GM12878 (cell line): ENCODE data around the gene TGM2. TPM values are rescaled to one million over a fixed set of nuclear protein-coding genes. Genes with fewer than 3 reads are reported as not detected.

Source experiments
- ATAC-seq: fragments of 200-7000 bp; cut with Tn5 transposase; 3 replicates; pipeline ENCODE4 v1.9.1; 2020; ENCODE audit warnings: mild to moderate bottlenecking, moderate library complexity
- BruUV-seq: library from RNA; stranded (reverse); fragments of 400-500 nt; replicated peaks from 2 replicates; lab custom pipeline; 2021; lab: Mats Ljungman, UMichigan
- CTCF ChIA-PET: fragments of 300-600 bp; sonication (Branson Sonifier 250); formaldehyde crosslinking; extraction: SDS; loops from one replicate; lab custom pipeline; 2021; ENCODE audit warnings: inconsistent platforms; lab: Yijun Ruan, JAX
- POLR2A ChIA-PET: fragments of 350-600 bp; formaldehyde crosslinking; extraction: SDS; loops from one replicate; lab custom pipeline; 2021; ENCODE audit warnings: inconsistent platforms; lab: Charles Lee
- RAD21 ChIA-PET: fragments of 300-600 bp; sonication (Branson Sonifier 250); formaldehyde crosslinking; loops from one replicate; lab custom pipeline; 2023; ENCODE audit warnings: antibody characterized with exemption; ENCODE audit not compliant: unreplicated experiment; lab: Charles Lee
- SMC1A ChIA-PET: fragments of 300-600 bp; sonication (Branson Sonifier 250); formaldehyde crosslinking; loops from one replicate; lab custom pipeline; 2023; ENCODE audit not compliant: unreplicated experiment, uncharacterized antibody; lab: Charles Lee
- DNase-seq: peaks from one replicate; pipeline ENCODE4 v3.0.0-alpha.2; 2011; ENCODE audit warnings: low read depth, low spot score
- FAIRE-seq: peaks from 3 replicates; lab custom pipeline; 2011; peaks lifted over from hg19 to GRCh38; lab: Jason Lieb, UNC
- H2AFZ ChIP-seq: 2 replicates; pipeline ENCODE4 v1.6.0; 2011; ENCODE audit warnings: low read depth, low read length, control low read depth; ENCODE audit not compliant: control insufficient read depth
- H3K27ac ChIP-seq: 2 replicates; pipeline ENCODE4 v1.5.1; 2011; ENCODE audit warnings: control low read depth; ENCODE audit not compliant: control insufficient read depth, insufficient read depth
- H3K27me3 ChIP-seq, 2 experiments: replicated peaks in 1 of 2; 2 replicates each; pipeline versions ENCODE4 v1.6.0 to v1.6.1; 2011; ENCODE audit warnings: low read length in 1 of 2; ENCODE audit not compliant: control insufficient read depth in 2 of 2, insufficient read depth in 2 of 2
- H3K36me3 ChIP-seq, 2 experiments: 2 replicates each; pipeline ENCODE4 v1.5.1; 2011; ENCODE audit warnings: low read length in 1 of 2; ENCODE audit not compliant: control insufficient read depth in 2 of 2, insufficient read depth in 2 of 2
- H3K4me1 ChIP-seq: 2 replicates; pipeline ENCODE4 v1.6.1; 2011; ENCODE audit warnings: mild to moderate bottlenecking, low read length, moderate library complexity, mixed read lengths; ENCODE audit not compliant: control insufficient read depth, insufficient read depth
- H3K4me2 ChIP-seq: 2 replicates; pipeline ENCODE4 v1.6.0; 2011; ENCODE audit warnings: control low read depth; ENCODE audit not compliant: control insufficient read depth, insufficient read depth
- H3K4me3 ChIP-seq: fragments of 200-600 bp; sonication (generic); 2 replicates; pipeline ENCODE4 v1.5.1; 2016
- H3K79me2 ChIP-seq: 2 replicates; pipeline ENCODE4 v1.6.0; 2011; ENCODE audit warnings: low read length; ENCODE audit not compliant: control insufficient read depth, insufficient read depth
- H3K9ac ChIP-seq: 2 replicates; pipeline ENCODE4 v1.8.0; 2011; ENCODE audit warnings: low read length, control low read depth, mixed read lengths; ENCODE audit not compliant: control insufficient read depth, insufficient read depth
- H3K9me3 ChIP-seq: replicated peaks from 3 replicates; pipeline ENCODE4 v1.5.1; 2011; ENCODE audit warnings: mild to moderate bottlenecking, low read length; ENCODE audit not compliant: control insufficient read depth, insufficient read depth
- H4K20me1 ChIP-seq: 2 replicates; pipeline ENCODE4 v1.6.0; 2011; ENCODE audit not compliant: control insufficient read depth, insufficient read depth
- FOXK2 ChIP-seq: fragments of 450-650 bp; IDR thresholded peaks from 2 replicates; pipeline ENCODE4 v1.6.1; 2017; ENCODE audit warnings: mild to moderate bottlenecking, moderate library complexity
- MXI1 ChIP-seq: fragments of 150-350 bp; IDR thresholded peaks from 2 replicates; pipeline ENCODE4 v1.6.1; 2011; ENCODE audit warnings: low read depth, mild to moderate bottlenecking, inconsistent platforms, low read length, improper control_type of control experiment
- NRF1 ChIP-seq: conservative IDR thresholded peaks from 2 replicates; pipeline ENCODE4 v1.6.1; 2011; ENCODE audit warnings: mild to moderate bottlenecking, low read depth, low read length, improper control_type of control experiment
- PAX5 ChIP-seq: IDR thresholded peaks from 2 replicates; pipeline ENCODE4 v1.6.1; 2011; ENCODE audit warnings: low read depth, low read length, borderline replicate concordance
- RELA ChIP-seq: fragments of 450-650 bp; IDR thresholded peaks from 2 replicates; pipeline ENCODE4 v1.8.0; 2014; ENCODE audit warnings: borderline replicate concordance; ENCODE audit not compliant: partially characterized antibody
- TAF1 ChIP-seq: IDR thresholded peaks from 2 replicates; pipeline ENCODE4 v1.6.1; 2011; ENCODE audit warnings: mild to moderate bottlenecking, low read depth, low read length, borderline replicate concordance
- TCF3 ChIP-seq: IDR thresholded peaks from 2 replicates; pipeline ENCODE4 v1.6.1; 2012; ENCODE audit warnings: low read depth, mild to moderate bottlenecking, low read length, borderline replicate concordance; ENCODE audit not compliant: insufficient read depth
- ZNF274 ChIP-seq: IDR thresholded peaks from one replicate; pipeline ENCODE4 v1.8.0; 2011; ENCODE audit not compliant: insufficient read length, insufficient read depth
- ZZZ3 ChIP-seq: IDR thresholded peaks from 2 replicates; pipeline ENCODE4 v1.6.1; 2011; ENCODE audit warnings: low read depth; ENCODE audit not compliant: control insufficient read depth, insufficient read length
- WGBS: methylation state at CpG from one replicate; pipeline ENCODE4 v1.1.6; 2016; ENCODE audit warnings: low lambda C conversion rate; ENCODE audit not compliant: insufficient replicate concordance, insufficient coverage; ENCODE audit errors: missing lambda C conversion rate; 5-methylcytosine and 5-hydroxymethylcytosine counted together
- in situ Hi-C: fragments of 300-500 bp; cut with MboI; formaldehyde crosslinking; loops from 9 replicates; pipeline ENCODE4 v1.14.3; 2018; ENCODE audit warnings: mixed read lengths
- intact Hi-C: fragments of 100-400 bp; cut with micrococcal nuclease; formaldehyde crosslinking; loops from one replicate; pipeline ENCODE4 v1.14.2; 2022; ENCODE audit not compliant: unreplicated experiment
- polyA plus RNA-seq, 11 experiments: library from polyadenylated mRNA; depleted of rRNA in 4 of 11; unstranded in 6 of 11; stranded (reverse) in 5 of 11; fragments of >200 nt; fragmentation: Nextera tagmentation in 4 of 11; fragmentation: Illumina TruSeq in 1 of 11; extraction: Ambion mirVana in 4 of 11; extraction: Trizol in 1 of 11; gene quantifications; 1 replicate in 1 of 11; 2 replicates in 10 of 11; pipeline versions ENCODE4 v1.2.1 to v1.2.3, GENCODE V29; 2011 to 2016; ENCODE audit warnings: inconsistent platforms in 2 of 11, missing spikeins in 2 of 11, low read depth in 1 of 11
- total RNA-seq, 4 experiments: library from RNA; depleted of rRNA in 3 of 4; stranded (reverse); fragments of >200 nt in 3 of 4; fragmentation: Illumina TruSeq in 1 of 4; extraction: Trizol in 1 of 4; gene quantifications; 2 replicates each; pipeline versions ENCODE4 v1.2.1 to v1.2.3, GENCODE V29; 2013 to 2021
- TF ChIP-seq, protein P1 (sequence below): IDR thresholded peaks from 2 replicates; pipeline ENCODE4 v1.6.1; 2012; ENCODE audit warnings: low read length, inconsistent platforms
- TF ChIP-seq, protein P2 (sequence below): IDR thresholded peaks from 2 replicates; pipeline ENCODE4 v1.6.1; 2012; ENCODE audit warnings: low read depth, low read length, improper control_type of control experiment
- TF ChIP-seq, protein P3 (sequence below): IDR thresholded peaks from 2 replicates; pipeline ENCODE4 v1.6.1; 2012; ENCODE audit warnings: low read depth, low read length, improper control_type of control experiment
- TF ChIP-seq, protein P4 (sequence below): fragments of 450-650 bp; IDR thresholded peaks from 2 replicates; pipeline ENCODE4 v1.6.1; 2018; ENCODE audit warnings: borderline replicate concordance, mild to moderate bottlenecking; ENCODE audit not compliant: partially characterized antibody
- TF ChIP-seq, protein P5 (sequence below): fragments of 450-650 bp; IDR thresholded peaks from 2 replicates; pipeline ENCODE4 v1.6.1; 2018; ENCODE audit warnings: mild to moderate bottlenecking, low read depth, moderate library complexity; ENCODE audit not compliant: partially characterized antibody

Gene TGM2
- total and polyA plus RNA-seq, 10 of the 15 experiments (the other 5 are each of a cell fraction or from before 2014, with no cell fraction given) = 0.11 to 1.9 (median 0.51) TPM

DNA sequence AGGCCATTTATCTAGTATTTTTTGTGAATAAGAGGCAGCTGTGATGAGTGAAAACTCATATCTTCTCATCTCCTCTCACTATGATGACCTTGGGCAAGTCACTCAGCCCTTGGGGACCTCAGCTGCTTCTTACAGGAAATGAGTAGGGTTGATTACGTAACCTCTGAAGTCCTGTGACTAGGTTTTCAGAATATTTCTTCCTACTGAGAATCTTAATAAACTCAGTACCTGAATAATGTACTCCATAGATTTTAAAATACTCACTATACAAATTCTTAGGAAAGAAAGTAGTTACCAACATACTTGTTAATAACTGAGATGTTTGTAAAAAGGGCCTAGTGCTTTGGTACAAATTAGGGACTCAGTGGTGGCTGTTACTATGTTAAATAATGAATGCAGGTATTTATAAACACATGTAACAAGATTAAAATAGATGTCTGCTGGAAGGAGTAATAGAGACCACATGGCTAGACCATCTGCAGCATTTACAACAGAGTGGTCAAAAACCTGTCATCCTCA is 70.6 kb downstream of the TGM2 start:
- ATAC-seq (peak; percentile 81), FAIRE-seq (no peak), DNase-seq (peak; percentile 73)
- Histone ChIP-seq H2AFZ (no peak overlapping the region), H3K9ac (peak overlapping the region; percentile 77; the same call in 1 of the 2 replicates), H3K4me1 (peaks cover 47% of the 10 kb centered on the region), H3K4me2 (peak overlapping the region; percentile 80), H3K27ac (peak overlapping the region; percentile 98), H3K27me3 (no peaks in the 10 kb centered on the region), H3K36me3 (peaks cover 0 to 1% of the 10 kb centered on the region in 2 experiments; a peak in 2 of 4 replicates), H3K9me3 (no peaks in the 10 kb centered on the region), H3K79me2 (0 out of 2 replicates have a peak, but pooled peaks cover 2% of the 10 kb centered on the region), H4K20me1 (no peaks in the 10 kb centered on the region), H3K4me3 (no peak overlapping the region)
- ChIA-PET CTCF (interaction anchor here (0.6 to 15.1 kb wide), 11 partner anchors 11 to 309 kb away, joined by 3 to 189 read pairs (median 3); partner anchors contain the start of gene TGM2), POLR2A (interaction anchor here (0.9 to 2.7 kb wide), 4 partner anchors 13 to 57 kb away, joined by 4 to 11 read pairs (median 6); no protein-coding TSS in a partner anchor), SMC1A (interaction anchor here (1.3 to 8.6 kb wide), 10 partner anchors 16 to 127 kb away, joined by 3 to 166 read pairs (median 6); no protein-coding TSS in a partner anchor), RAD21 (interaction anchor here (1.2 to 7.8 kb wide), 11 partner anchors 12 to 127 kb away, joined by 3 to 79 read pairs (median 7); no protein-coding TSS in a partner anchor)
- 0% methylated on average over 1 of the region's 1 CpG for WGBS
- in situ Hi-C loops = no loop called here
- intact Hi-C loops = loop anchor here (2.0 kb wide), 1 partner anchor 58 kb away; no protein-coding TSS in a partner anchor
- no TSS peak for BruUV-seq
- TF ChIP-seq MXI1 (peak; percentile 24; the same call in 1 of the 2 replicates), FOXK2 (no peak), TAF1 (no peak), ZZZ3 (no peak), RELA (no peak), TCF3 (peak; percentile 48; the same call in 1 of the 2 replicates), ZNF274 (no peak), PAX5 (0 out of 2 replicates have a peak, but pooled peaks have one; percentile 68), NRF1 (no peak)
- TF ChIP-seq, protein P1, sequence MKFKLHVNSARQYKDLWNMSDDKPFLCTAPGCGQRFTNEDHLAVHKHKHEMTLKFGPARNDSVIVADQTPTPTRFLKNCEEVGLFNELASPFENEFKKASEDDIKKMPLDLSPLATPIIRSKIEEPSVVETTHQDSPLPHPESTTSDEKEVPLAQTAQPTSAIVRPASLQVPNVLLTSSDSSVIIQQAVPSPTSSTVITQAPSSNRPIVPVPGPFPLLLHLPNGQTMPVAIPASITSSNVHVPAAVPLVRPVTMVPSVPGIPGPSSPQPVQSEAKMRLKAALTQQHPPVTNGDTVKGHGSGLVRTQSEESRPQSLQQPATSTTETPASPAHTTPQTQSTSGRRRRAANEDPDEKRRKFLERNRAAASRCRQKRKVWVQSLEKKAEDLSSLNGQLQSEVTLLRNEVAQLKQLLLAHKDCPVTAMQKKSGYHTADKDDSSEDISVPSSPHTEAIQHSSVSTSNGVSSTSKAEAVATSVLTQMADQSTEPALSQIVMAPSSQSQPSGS = peak; percentile 92
- TF ChIP-seq, protein P2, sequence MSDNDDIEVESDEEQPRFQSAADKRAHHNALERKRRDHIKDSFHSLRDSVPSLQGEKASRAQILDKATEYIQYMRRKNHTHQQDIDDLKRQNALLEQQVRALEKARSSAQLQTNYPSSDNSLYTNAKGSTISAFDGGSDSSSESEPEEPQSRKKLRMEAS = no peak
- TF ChIP-seq, protein P3, sequence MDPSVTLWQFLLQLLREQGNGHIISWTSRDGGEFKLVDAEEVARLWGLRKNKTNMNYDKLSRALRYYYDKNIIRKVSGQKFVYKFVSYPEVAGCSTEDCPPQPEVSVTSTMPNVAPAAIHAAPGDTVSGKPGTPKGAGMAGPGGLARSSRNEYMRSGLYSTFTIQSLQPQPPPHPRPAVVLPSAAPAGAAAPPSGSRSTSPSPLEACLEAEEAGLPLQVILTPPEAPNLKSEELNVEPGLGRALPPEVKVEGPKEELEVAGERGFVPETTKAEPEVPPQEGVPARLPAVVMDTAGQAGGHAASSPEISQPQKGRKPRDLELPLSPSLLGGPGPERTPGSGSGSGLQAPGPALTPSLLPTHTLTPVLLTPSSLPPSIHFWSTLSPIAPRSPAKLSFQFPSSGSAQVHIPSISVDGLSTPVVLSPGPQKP = no peak
- TF ChIP-seq, protein P4, sequence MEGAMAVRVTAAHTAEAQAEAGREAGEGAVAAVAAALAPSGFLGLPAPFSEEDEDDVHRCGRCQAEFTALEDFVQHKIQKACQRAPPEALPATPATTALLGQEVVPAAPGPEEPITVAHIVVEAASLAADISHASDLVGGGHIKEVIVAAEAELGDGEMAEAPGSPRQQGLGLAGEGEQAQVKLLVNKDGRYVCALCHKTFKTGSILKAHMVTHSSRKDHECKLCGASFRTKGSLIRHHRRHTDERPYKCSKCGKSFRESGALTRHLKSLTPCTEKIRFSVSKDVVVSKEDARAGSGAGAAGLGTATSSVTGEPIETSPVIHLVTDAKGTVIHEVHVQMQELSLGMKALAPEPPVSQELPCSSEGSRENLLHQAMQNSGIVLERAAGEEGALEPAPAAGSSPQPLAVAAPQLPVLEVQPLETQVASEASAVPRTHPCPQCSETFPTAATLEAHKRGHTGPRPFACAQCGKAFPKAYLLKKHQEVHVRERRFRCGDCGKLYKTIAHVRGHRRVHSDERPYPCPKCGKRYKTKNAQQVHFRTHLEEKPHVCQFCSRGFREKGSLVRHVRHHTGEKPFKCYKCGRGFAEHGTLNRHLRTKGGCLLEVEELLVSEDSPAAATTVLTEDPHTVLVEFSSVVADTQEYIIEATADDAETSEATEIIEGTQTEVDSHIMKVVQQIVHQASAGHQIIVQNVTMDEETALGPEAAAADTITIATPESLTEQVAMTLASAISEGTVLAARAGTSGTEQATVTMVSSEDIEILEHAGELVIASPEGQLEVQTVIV = no peak
- TF ChIP-seq, protein P5, sequence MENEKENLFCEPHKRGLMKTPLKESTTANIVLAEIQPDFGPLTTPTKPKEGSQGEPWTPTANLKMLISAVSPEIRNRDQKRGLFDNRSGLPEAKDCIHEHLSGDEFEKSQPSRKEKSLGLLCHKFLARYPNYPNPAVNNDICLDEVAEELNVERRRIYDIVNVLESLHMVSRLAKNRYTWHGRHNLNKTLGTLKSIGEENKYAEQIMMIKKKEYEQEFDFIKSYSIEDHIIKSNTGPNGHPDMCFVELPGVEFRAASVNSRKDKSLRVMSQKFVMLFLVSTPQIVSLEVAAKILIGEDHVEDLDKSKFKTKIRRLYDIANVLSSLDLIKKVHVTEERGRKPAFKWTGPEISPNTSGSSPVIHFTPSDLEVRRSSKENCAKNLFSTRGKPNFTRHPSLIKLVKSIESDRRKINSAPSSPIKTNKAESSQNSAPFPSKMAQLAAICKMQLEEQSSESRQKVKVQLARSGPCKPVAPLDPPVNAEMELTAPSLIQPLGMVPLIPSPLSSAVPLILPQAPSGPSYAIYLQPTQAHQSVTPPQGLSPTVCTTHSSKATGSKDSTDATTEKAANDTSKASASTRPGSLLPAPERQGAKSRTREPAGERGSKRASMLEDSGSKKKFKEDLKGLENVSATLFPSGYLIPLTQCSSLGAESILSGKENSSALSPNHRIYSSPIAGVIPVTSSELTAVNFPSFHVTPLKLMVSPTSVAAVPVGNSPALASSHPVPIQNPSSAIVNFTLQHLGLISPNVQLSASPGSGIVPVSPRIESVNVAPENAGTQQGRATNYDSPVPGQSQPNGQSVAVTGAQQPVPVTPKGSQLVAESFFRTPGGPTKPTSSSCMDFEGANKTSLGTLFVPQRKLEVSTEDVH = no peak
